Fibroblast of skin of back (primary cell): ENCODE results near the gene C19orf25.

ENCODE experiments used
- DNase-seq: peaks from one replicate; pipeline ENCODE4 v3.0.0-alpha.2; 2013

The C19orf25 gene

GRCh38 chr19:1465191-1466016, 13.6 kb downstream of the C19orf25 start:
- peak; percentile 45 for DNase-seq

- no peak for DNase-seq
Measured at GRCh38 chr19:1461862-1462261, 17.2 kb downstream of the C19orf25 start.

GRCh38 chr19:1460033-1460995, 18.7 kb downstream of the C19orf25 start:
- DNase-seq = no peak

GRCh38 chr19:1459479-1459878, 19.5 kb downstream of the C19orf25 start:
- no peak for DNase-seq

GRCh38 chr19:1457892-1458291, 21.1 kb downstream of the C19orf25 start:
- no peak for DNase-seq

GRCh38 chr19:1457031-1457739, 21.8 kb downstream of the C19orf25 start:
- DNase-seq = no peak

GRCh38 chr19:1456121-1456900, 22.7 kb downstream of the C19orf25 start:
- no peak for DNase-seq

- DNase-seq = peak; percentile 43
Measured at GRCh38 chr19:1455336-1456120, 23.5 kb downstream of the C19orf25 start.

- DNase-seq = no peak
Measured at GRCh38 chr19:1455002-1455335, 24.0 kb downstream of the C19orf25 start.

GRCh38 chr19:1453525-1454364, 25.3 kb downstream of the C19orf25 start:
- no peak for DNase-seq

- DNase-seq = no peak
Measured at GRCh38 chr19:1452802-1453524, 26.1 kb downstream of the C19orf25 start.

- no peak for DNase-seq
Measured at GRCh38 chr19:1451916-1452801, 26.9 kb downstream of the C19orf25 start.

- no peak for DNase-seq
Measured at GRCh38 chr19:1450735-1451731, 28.0 kb downstream of the C19orf25 start.

- DNase-seq = peak; percentile 64
Measured at GRCh38 chr19:1449467-1450442, 29.3 kb downstream of the C19orf25 start, which contains the start of gene APC2. APC2 (plus strand) TSS chr19:1450121; CDS start chr19:1453002, 2,881 bp downstream.

GRCh38 chr19:1447944-1448343, 31.1 kb downstream of the C19orf25 start:
- DNase-seq = no peak

- no peak for DNase-seq
Measured at GRCh38 chr19:1447504-1447903, 31.5 kb downstream of the C19orf25 start.
